H9 (cell line): ENCODE measurements around the gene KRT2. TPM values are rescaled to one million over a fixed set of nuclear protein-coding genes. Genes with fewer than 3 reads are reported as not detected.

Experiments used
- DNase-seq: peaks from one replicate; pipeline ENCODE4 v3.0.0-alpha.2; 2017
- H2AFZ ChIP-seq: one replicate; pipeline ENCODE4 v1.6.1; 2013; ENCODE audit warnings: mild to moderate bottlenecking, low read length, control low read depth, moderate library complexity
- H2AK5ac ChIP-seq: 2 replicates; pipeline ENCODE4 v1.6.1; 2013; ENCODE audit warnings: low read length, control low read depth, mixed read lengths; ENCODE audit not compliant: insufficient read length
- H2BK120ac ChIP-seq: one replicate; pipeline ENCODE4 v1.6.1; 2013; ENCODE audit warnings: low read depth, mild to moderate bottlenecking, low read length, control low read depth, inconsistent platforms; ENCODE audit not compliant: poor library complexity, severe bottlenecking
- H2BK12ac ChIP-seq: 2 replicates; pipeline ENCODE4 v1.6.1; 2013; ENCODE audit warnings: low read length, control low read depth, mixed read lengths, low read depth; ENCODE audit not compliant: insufficient read length
- H2BK15ac ChIP-seq: 2 replicates; pipeline ENCODE4 v1.6.1; 2013; ENCODE audit warnings: low read depth, low read length, control low read depth
- H2BK20ac ChIP-seq: one replicate; pipeline ENCODE4 v1.6.1; 2013; ENCODE audit warnings: low read depth, mild to moderate bottlenecking, low read length, control low read depth, inconsistent platforms; ENCODE audit not compliant: poor library complexity, severe bottlenecking
- H2BK5ac ChIP-seq: 2 replicates; pipeline ENCODE4 v1.6.1; 2013; ENCODE audit warnings: low read length, control low read depth, mixed read lengths; ENCODE audit not compliant: insufficient read length
- H3K14ac ChIP-seq: 2 replicates; pipeline ENCODE4 v1.6.1; 2013; ENCODE audit warnings: low read length, control low read depth; ENCODE audit not compliant: insufficient read depth
- H3K18ac ChIP-seq: 2 replicates; pipeline ENCODE4 v1.6.1; 2013; ENCODE audit warnings: low read depth, mild to moderate bottlenecking, mixed read lengths, low read length, control low read depth; ENCODE audit not compliant: insufficient read length
- H3K23ac ChIP-seq: 2 replicates; pipeline ENCODE4 v1.6.1; 2013; ENCODE audit warnings: low read length, control low read depth, mixed read lengths, low read depth; ENCODE audit not compliant: insufficient read length
- H3K23me2 ChIP-seq: 2 replicates; pipeline ENCODE4 v1.6.1; 2013; ENCODE audit warnings: low read depth, mild to moderate bottlenecking, mixed read lengths, low read length, control low read depth; ENCODE audit not compliant: insufficient read length, poor library complexity, severe bottlenecking
- H3K27ac ChIP-seq: 2 replicates; pipeline ENCODE4 v1.5.1; 2013; ENCODE audit warnings: low read length, control low read depth, mixed read lengths, low read depth; ENCODE audit not compliant: insufficient read length
- H3K27me3 ChIP-seq: 2 replicates; pipeline ENCODE4 v1.6.1; 2013; ENCODE audit warnings: low read length, control low read depth, inconsistent platforms; ENCODE audit not compliant: insufficient read depth
- H3K4ac ChIP-seq: 2 replicates; pipeline ENCODE4 v1.6.1; 2013; ENCODE audit warnings: low read depth, mild to moderate bottlenecking, control low read depth, inconsistent platforms, low read length, moderate library complexity
- H3K4me1 ChIP-seq: 2 replicates; pipeline ENCODE4 v1.6.1; 2013; ENCODE audit warnings: low read length, control low read depth, inconsistent platforms; ENCODE audit not compliant: insufficient read depth
- H3K4me2 ChIP-seq: 2 replicates; pipeline ENCODE4 v1.6.1; 2013; ENCODE audit warnings: low read length, control low read depth, mixed read lengths; ENCODE audit not compliant: insufficient read length, insufficient read depth
- H3K56ac ChIP-seq: 2 replicates; pipeline ENCODE4 v1.6.1; 2013; ENCODE audit warnings: low read depth, mild to moderate bottlenecking, mixed read lengths, low read length, control low read depth; ENCODE audit not compliant: insufficient read length
- H3K79me1 ChIP-seq: 2 replicates; pipeline ENCODE4 v1.6.1; 2013; ENCODE audit warnings: low read depth, mild to moderate bottlenecking, moderate library complexity, low read length, control low read depth, inconsistent platforms; ENCODE audit not compliant: insufficient read depth, poor library complexity, severe bottlenecking
- H3K79me2 ChIP-seq: 2 replicates; pipeline ENCODE4 v1.6.1; 2013; ENCODE audit warnings: low read length, control low read depth, inconsistent platforms; ENCODE audit not compliant: insufficient read depth
- H3K9ac ChIP-seq: 2 replicates; pipeline ENCODE4 v1.6.1; 2013; ENCODE audit warnings: low read length, control low read depth, mixed read lengths; ENCODE audit not compliant: insufficient read length; ENCODE audit errors: extremely low read depth
- H3K9me3 ChIP-seq: one replicate; pipeline ENCODE4 v1.6.1; 2013; ENCODE audit warnings: low read depth, low read length, inconsistent platforms; ENCODE audit not compliant: control insufficient read depth
- H3T11ph ChIP-seq: one replicate; pipeline ENCODE4 v1.6.1; 2013; ENCODE audit warnings: mild to moderate bottlenecking, low read length, control low read depth, inconsistent platforms
- H4K20me1 ChIP-seq: one replicate; pipeline ENCODE4 v1.6.1; 2013; ENCODE audit not compliant: control insufficient read depth, insufficient read length, insufficient read depth
- H4K5ac ChIP-seq: 2 replicates; pipeline ENCODE4 v1.6.1; 2013; ENCODE audit warnings: low read depth, mild to moderate bottlenecking, mixed read lengths, low read length, control low read depth; ENCODE audit not compliant: insufficient read length
- H4K8ac ChIP-seq: replicated peaks from 2 replicates; pipeline ENCODE4 v1.6.1; 2013; ENCODE audit warnings: low read length, control low read depth, mixed read lengths, low read depth; ENCODE audit not compliant: insufficient read length
- H4K91ac ChIP-seq: 2 replicates; pipeline ENCODE4 v1.6.1; 2013; ENCODE audit warnings: low read depth, mild to moderate bottlenecking, moderate library complexity, mixed read lengths, low read length, control low read depth; ENCODE audit not compliant: insufficient read length
- H3K27ac Mint-ChIP-seq, 3 experiments: 2 replicates in 2 of 3; 3 replicates in 1 of 3; pipeline ENCODE4 v1.8.0; 2020 to 2021; ENCODE audit warnings: mixed read lengths in 3 of 3, mild to moderate bottlenecking in 1 of 3, moderate library complexity in 1 of 3
- H3K27me3 Mint-ChIP-seq: 2 replicates; pipeline ENCODE4 v1.8.0; 2021; ENCODE audit warnings: low read depth, mild to moderate bottlenecking, moderate library complexity, mixed read lengths
- H3K36me3 Mint-ChIP-seq, 3 experiments: 2 replicates in 2 of 3; 3 replicates in 1 of 3; pipeline ENCODE4 v1.8.0; 2020 to 2021; ENCODE audit warnings: low read depth in 3 of 3, mixed read lengths in 3 of 3; ENCODE audit not compliant: insufficient read depth in 1 of 3
- H3K4me1 Mint-ChIP-seq, 2 experiments: 2 replicates each; pipeline ENCODE4 v1.8.0; 2020; ENCODE audit warnings: mixed read lengths in 2 of 2
- H3K4me3 Mint-ChIP-seq, 2 experiments: 2 replicates in 1 of 2; 3 replicates in 1 of 2; pipeline ENCODE4 v1.8.0; 2020 to 2021; ENCODE audit warnings: mild to moderate bottlenecking in 2 of 2, mixed read lengths in 2 of 2, moderate library complexity in 1 of 2
- H3K9me3 Mint-ChIP-seq, 2 experiments: 2 replicates in 1 of 2; 3 replicates in 1 of 2; pipeline ENCODE4 v1.8.0; 2020; ENCODE audit warnings: mild to moderate bottlenecking in 2 of 2, mixed read lengths in 2 of 2, moderate library complexity in 1 of 2
- WGBS: extraction: QIAGEN DNeasy Blood & Tissue Kit; methylation state at CpG from one replicate; pipeline ENCODE4 v1.1.7; 2013; ENCODE audit warnings: missing lambda C conversion rate, low lambda C conversion rate, mixed read lengths; ENCODE audit not compliant: insufficient read length; ENCODE audit errors: extremely low coverage; 5-methylcytosine and 5-hydroxymethylcytosine counted together
- total RNA-seq: library from RNA; stranded (reverse); gene quantifications from 2 replicates; pipeline ENCODE4 v1.2.1, GENCODE V29; 2021
- TF ChIP-seq, protein P1 (sequence below): fragments of 200-600 bp; sonication (generic); conservative IDR thresholded peaks from 3 replicates; pipeline ENCODE4 v1.8.0; 2021; ENCODE audit warnings: antibody characterized with exemption, mild to moderate bottlenecking

KRT2 gene
- total RNA-seq, 1 experiment from 2014 or later = not detected

DNA sequence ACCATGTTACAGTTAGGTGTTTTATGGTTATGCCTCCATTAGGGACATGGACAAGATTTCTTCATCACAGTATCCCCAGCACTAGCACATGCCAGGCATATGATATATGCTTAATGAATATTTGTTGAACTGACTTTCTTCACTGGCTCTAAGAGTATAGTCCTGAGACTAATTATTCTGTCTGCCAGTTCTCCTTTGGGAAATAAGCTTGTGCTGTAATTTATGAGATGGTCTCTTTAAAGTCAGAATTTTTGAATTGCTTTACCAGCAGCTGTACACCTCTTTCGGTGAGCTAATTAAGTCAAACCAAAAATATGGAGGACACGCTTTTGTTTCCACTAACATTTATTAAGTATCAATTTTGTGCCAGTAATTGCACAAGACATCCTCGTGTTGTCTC, 45.9 kb downstream of the KRT2 start:
- Histone ChIP-seq H4K5ac (no peak overlapping the region), H3K27ac (no peak overlapping the region), H3K56ac (no peak overlapping the region), H4K91ac (no peak overlapping the region), H4K8ac (no peak overlapping the region), H3K79me2 (no peaks in the 10 kb centered on the region), H2BK5ac (no peak overlapping the region), H4K20me1 (no peaks in the 10 kb centered on the region), H2AFZ (no peak overlapping the region), H3K23me2 (no peaks in the 10 kb centered on the region), H3T11ph (no peak overlapping the region), H2BK120ac (no peak overlapping the region), H3K4ac (no peak overlapping the region), H3K9me3 (no peaks in the 10 kb centered on the region), H3K4me2 (no peak overlapping the region), H3K9ac (no peak overlapping the region), H3K23ac (no peak overlapping the region), H2AK5ac (no peak overlapping the region), H3K14ac (no peak overlapping the region), H3K18ac (no peak overlapping the region), H3K4me1 (no peaks in the 10 kb centered on the region), H2BK15ac (no peak overlapping the region), H3K27me3 (no peaks in the 10 kb centered on the region), H2BK12ac (no peak overlapping the region), H3K79me1 (no peaks in the 10 kb centered on the region), H2BK20ac (no peak overlapping the region)
- no peaks in the 10 kb centered on the region for H3K36me3 Mint-ChIP-seq
- no peak for DNase-seq
- no peak overlapping the region for H3K4me3 Mint-ChIP-seq
- TF ChIP-seq, protein P1, sequence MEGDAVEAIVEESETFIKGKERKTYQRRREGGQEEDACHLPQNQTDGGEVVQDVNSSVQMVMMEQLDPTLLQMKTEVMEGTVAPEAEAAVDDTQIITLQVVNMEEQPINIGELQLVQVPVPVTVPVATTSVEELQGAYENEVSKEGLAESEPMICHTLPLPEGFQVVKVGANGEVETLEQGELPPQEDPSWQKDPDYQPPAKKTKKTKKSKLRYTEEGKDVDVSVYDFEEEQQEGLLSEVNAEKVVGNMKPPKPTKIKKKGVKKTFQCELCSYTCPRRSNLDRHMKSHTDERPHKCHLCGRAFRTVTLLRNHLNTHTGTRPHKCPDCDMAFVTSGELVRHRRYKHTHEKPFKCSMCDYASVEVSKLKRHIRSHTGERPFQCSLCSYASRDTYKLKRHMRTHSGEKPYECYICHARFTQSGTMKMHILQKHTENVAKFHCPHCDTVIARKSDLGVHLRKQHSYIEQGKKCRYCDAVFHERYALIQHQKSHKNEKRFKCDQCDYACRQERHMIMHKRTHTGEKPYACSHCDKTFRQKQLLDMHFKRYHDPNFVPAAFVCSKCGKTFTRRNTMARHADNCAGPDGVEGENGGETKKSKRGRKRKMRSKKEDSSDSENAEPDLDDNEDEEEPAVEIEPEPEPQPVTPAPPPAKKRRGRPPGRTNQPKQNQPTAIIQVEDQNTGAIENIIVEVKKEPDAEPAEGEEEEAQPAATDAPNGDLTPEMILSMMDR = no peak
- no CpG with 5 or more reads among the region's 3 CpGs for WGBS
- H3K4me1 Mint-ChIP-seq = peaks cover 0 to 4% of the 10 kb centered on the region in 2 experiments; a peak in 2 of 4 replicates
- H3K27me3 Mint-ChIP-seq = peaks cover 30% of the 10 kb centered on the region
- no peak overlapping the region for H3K27ac Mint-ChIP-seq
- H3K9me3 Mint-ChIP-seq = no peaks in the 10 kb centered on the region
